Measurements from ENCODE around the gene ZIM2.

The ZIM2 gene

GRCh38 chr19:56834564-56835375, 5.8 kb downstream of the ZIM2 start:
- H3K4me3 ChIP-seq (ENCODE audit: low read depth, low read length): no peak overlapping the region
- peak; percentile 96 for DNase-seq (ENCODE audit: low read depth)
- TF ChIP-seq CTCF (IDR thresholded peaks at IDR 0.05; ENCODE audit: control insufficient read depth, extremely low read depth, insufficient read depth): no peak

GRCh38 chr19:56832352-56832928, 8.1 kb downstream of the ZIM2 start:
- TF ChIP-seq CTCF (IDR thresholded peaks at IDR 0.05; ENCODE audit: control insufficient read depth, extremely low read depth, insufficient read depth): no peak
- DNase-seq (ENCODE audit: low read depth): no peak
- H3K4me3 ChIP-seq (ENCODE audit: low read depth, low read length): no peak overlapping the region

- TF ChIP-seq CTCF (IDR thresholded peaks at IDR 0.05; ENCODE audit: control insufficient read depth, extremely low read depth, insufficient read depth): no peak
- DNase-seq (ENCODE audit: low read depth): no peak
- no peak overlapping the region for H3K4me3 ChIP-seq (ENCODE audit: low read depth, low read length)
These were observed 9.3 kb downstream of the ZIM2 start for GRCh38 chr19:56831255-56831654.

- H3K4me3 ChIP-seq (ENCODE audit: low read depth, low read length): no peak overlapping the region
- no peak for TF ChIP-seq CTCF (IDR thresholded peaks at IDR 0.05; ENCODE audit: control insufficient read depth, extremely low read depth, insufficient read depth)
These were observed 10.9 kb downstream of the ZIM2 start for GRCh38 chr19:56829596-56829995.

GRCh38 chr19:56827708-56828107, 12.8 kb downstream of the ZIM2 start:
- DNase-seq (ENCODE audit: low read depth): no peak
- no peak for TF ChIP-seq CTCF (IDR thresholded peaks at IDR 0.05; ENCODE audit: control insufficient read depth, extremely low read depth, insufficient read depth)
- H3K4me3 ChIP-seq (ENCODE audit: low read depth, low read length): no peak overlapping the region

More at GRCh38 chr19:56829596-56829995, 10.9 kb downstream of the ZIM2 start:
- DNase-seq (ENCODE audit: low read depth): no peak

- no peak for TF ChIP-seq CTCF (IDR thresholded peaks at IDR 0.05; ENCODE audit: control insufficient read depth, extremely low read depth, insufficient read depth)
- H3K4me3 ChIP-seq (ENCODE audit: low read depth, low read length): no peak overlapping the region
- DNase-seq (ENCODE audit: low read depth): no peak
These were observed 16.6 kb downstream of the ZIM2 start for GRCh38 chr19:56823956-56824355.

Data from LNCaP clone FGC (cell line).